ENCODE measurements around the gene SPACDR. TPM values are rescaled to one million over a fixed set of nuclear protein-coding genes. Genes with fewer than 3 reads are reported as not detected.
A peak's percentile ranks its signal among the peaks of the same experiment; 100 is the strongest.

Gene SPACDR
- total RNA-seq, 1 experiment from 2014 or later = 1.5 TPM

DNA sequence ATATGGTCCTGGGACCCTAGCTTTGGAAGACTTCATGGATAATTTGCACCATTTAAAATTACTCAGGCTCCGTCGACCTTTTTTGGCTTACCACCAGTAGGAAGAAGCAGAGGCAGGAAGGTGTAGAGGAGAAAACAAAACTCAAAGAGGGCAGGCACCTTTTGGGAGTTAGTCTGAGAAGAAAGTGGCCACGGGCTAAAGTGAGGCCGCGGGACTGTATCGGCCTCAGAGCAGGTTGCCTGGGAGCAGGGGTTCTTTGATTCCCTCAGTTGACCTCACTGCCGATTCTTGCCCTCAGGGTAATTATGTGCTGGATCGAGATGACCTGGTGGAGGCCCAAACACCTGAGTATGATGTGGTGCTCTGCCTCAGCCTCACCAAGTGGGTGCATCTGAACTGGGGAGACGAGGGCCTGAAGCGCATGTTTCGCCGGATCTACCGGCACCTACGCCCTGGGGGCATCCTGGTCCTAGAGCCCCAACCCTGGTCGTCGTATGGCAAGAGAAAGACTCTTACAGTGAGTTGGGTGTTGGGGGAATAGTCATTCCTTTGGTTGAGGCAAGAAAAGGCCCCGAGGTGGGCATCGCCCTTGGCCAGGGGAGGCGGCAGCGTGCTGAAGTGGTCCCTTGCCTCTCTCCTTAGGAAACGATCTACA is 31.3 kb downstream of the SPACDR start:
- ATAC-seq = no peak
- H3K4me1 ChIP-seq (ENCODE audit: control insufficient read depth, insufficient read depth, low read length) = peaks cover 46% of the 10 kb centered on the region
- TF ChIP-seq POLR2AphosphoS5 (IDR thresholded peaks at IDR 0.05; ENCODE audit: low read depth, low read length) = no peak

DNA sequence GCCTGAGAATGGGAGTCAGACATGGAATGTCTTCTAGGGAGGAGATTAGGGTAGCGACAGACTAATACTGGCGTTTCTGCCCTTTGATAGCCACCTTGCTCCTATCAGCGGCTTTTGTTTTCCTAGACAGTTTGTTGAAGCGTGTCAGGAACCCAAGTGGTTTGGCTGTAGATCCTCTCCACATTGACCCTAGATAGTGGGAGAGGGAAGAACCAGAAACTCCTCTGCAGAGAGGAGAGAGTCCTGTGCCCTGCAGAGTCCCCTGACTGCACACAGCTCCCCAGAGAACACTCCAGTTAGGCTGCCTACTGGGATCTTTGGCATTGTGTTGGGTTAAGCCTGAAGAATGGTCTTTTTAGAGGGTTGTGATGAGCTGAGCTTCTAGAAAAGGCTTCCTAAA is 32.0 kb downstream of the SPACDR start:
- Histone ChIP-seq H3K9me3 (ENCODE audit: control insufficient read depth, insufficient read depth, low read depth, low read length) (no peaks in the 10 kb centered on the region), H3K27me3 (ENCODE audit: control insufficient read depth, insufficient read depth, low read length) (no peaks in the 10 kb centered on the region), H3K27ac (ENCODE audit: low read length) (peak overlapping the region; percentile 98), H3K4me1 (ENCODE audit: control insufficient read depth, insufficient read depth, low read length) (peaks cover 45% of the 10 kb centered on the region), H3K36me3 (ENCODE audit: control insufficient read depth, insufficient read depth, low read length) (no peaks in the 10 kb centered on the region; the same call in 1 of the 2 replicates), H3K4me3 (ENCODE audit: low read depth in 2 of 2, low read length in 2 of 2) (peak overlapping the region; percentile 66 to 92)
- POLR2A ChIA-PET = no interaction called here
- intact Hi-C loops (cut with micrococcal nuclease; ENCODE audit: unreplicated experiment) = no loop called here
- no peak for ATAC-seq
- BruUV-seq (replicated peaks) = no TSS peak
- CTCF ChIA-PET = no interaction called here
- no peak for DNase-seq (ENCODE audit: low read depth, low spot score)
- TF ChIP-seq TCF7L2 (IDR thresholded peaks at IDR 0.05; ENCODE audit: low read depth, low read length) (no peak), POLR2AphosphoS5 (IDR thresholded peaks at IDR 0.05; ENCODE audit: low read depth, low read length) (no peak), REST (IDR thresholded peaks at IDR 0.05; ENCODE audit: insufficient read depth in 1 of 2, low read depth in 2 of 2, low read length in 1 of 2) (no peak), SIN3A (IDR thresholded peaks at IDR 0.05; ENCODE audit: borderline replicate concordance, insufficient read depth, low read depth, low read length) (no peak)
- TF ChIP-seq, protein P1, sequence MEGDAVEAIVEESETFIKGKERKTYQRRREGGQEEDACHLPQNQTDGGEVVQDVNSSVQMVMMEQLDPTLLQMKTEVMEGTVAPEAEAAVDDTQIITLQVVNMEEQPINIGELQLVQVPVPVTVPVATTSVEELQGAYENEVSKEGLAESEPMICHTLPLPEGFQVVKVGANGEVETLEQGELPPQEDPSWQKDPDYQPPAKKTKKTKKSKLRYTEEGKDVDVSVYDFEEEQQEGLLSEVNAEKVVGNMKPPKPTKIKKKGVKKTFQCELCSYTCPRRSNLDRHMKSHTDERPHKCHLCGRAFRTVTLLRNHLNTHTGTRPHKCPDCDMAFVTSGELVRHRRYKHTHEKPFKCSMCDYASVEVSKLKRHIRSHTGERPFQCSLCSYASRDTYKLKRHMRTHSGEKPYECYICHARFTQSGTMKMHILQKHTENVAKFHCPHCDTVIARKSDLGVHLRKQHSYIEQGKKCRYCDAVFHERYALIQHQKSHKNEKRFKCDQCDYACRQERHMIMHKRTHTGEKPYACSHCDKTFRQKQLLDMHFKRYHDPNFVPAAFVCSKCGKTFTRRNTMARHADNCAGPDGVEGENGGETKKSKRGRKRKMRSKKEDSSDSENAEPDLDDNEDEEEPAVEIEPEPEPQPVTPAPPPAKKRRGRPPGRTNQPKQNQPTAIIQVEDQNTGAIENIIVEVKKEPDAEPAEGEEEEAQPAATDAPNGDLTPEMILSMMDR (IDR thresholded peaks at IDR 0.05) = no peak
- in situ Hi-C loops (cut with HindIII; ENCODE audit: low pct_unique_long_range_greater_than_20kb, low sequenced_read_pairs) = no loop called here

More for the DNA sequence above, 31.3 kb downstream of the SPACDR start:
- H3K27me3 ChIP-seq (ENCODE audit: control insufficient read depth, insufficient read depth, low read length) = no peaks in the 10 kb centered on the region
- POLR2A ChIA-PET = no interaction called here
- H3K9me3 ChIP-seq (ENCODE audit: control insufficient read depth, insufficient read depth, low read depth, low read length) = no peaks in the 10 kb centered on the region
- peak overlapping the region; percentile 66 to 92 for H3K4me3 ChIP-seq (ENCODE audit: low read depth in 2 of 2, low read length in 2 of 2)
- in situ Hi-C loops (cut with HindIII; ENCODE audit: low pct_unique_long_range_greater_than_20kb, low sequenced_read_pairs) = no loop called here
- no peaks in the 10 kb centered on the region; the same call in 1 of the 2 replicates for H3K36me3 ChIP-seq (ENCODE audit: control insufficient read depth, insufficient read depth, low read length)
- no peak for DNase-seq (ENCODE audit: low read depth, low spot score)
- peak overlapping the region; percentile 98 for H3K27ac ChIP-seq (ENCODE audit: low read length)
- intact Hi-C loops (cut with micrococcal nuclease; ENCODE audit: unreplicated experiment) = no loop called here
- no TSS peak for BruUV-seq (replicated peaks)
- CTCF ChIA-PET = no interaction called here

- intact Hi-C loops (cut with micrococcal nuclease; ENCODE audit: unreplicated experiment) (no loop called here), in situ Hi-C loops (cut with HindIII; ENCODE audit: low pct_unique_long_range_greater_than_20kb, low sequenced_read_pairs) (no loop called here)
- ChIA-PET POLR2A (no interaction called here), CTCF (no interaction called here)
- TF ChIP-seq SIN3A (IDR thresholded peaks at IDR 0.05; ENCODE audit: borderline replicate concordance, insufficient read depth, low read depth, low read length) (no peak), POLR2AphosphoS5 (IDR thresholded peaks at IDR 0.05; ENCODE audit: low read depth, low read length) (no peak; the same call in 1 of the 2 replicates), TCF7L2 (IDR thresholded peaks at IDR 0.05; ENCODE audit: low read depth, low read length) (no peak), REST (IDR thresholded peaks at IDR 0.05; ENCODE audit: insufficient read depth in 1 of 2, low read depth in 2 of 2, low read length in 1 of 2) (no peak)
- TF ChIP-seq, protein P1 (IDR thresholded peaks at IDR 0.05) = no peak
- Histone ChIP-seq H3K36me3 (ENCODE audit: control insufficient read depth, insufficient read depth, low read length) (no peaks in the 10 kb centered on the region; the same call in 1 of the 2 replicates), H3K4me3 (ENCODE audit: low read depth in 2 of 2, low read length in 2 of 2) (peak overlapping the region; percentile 66 to 92), H3K27me3 (ENCODE audit: control insufficient read depth, insufficient read depth, low read length) (no peaks in the 10 kb centered on the region), H3K27ac (ENCODE audit: low read length) (peak overlapping the region; percentile 98), H3K4me1 (ENCODE audit: control insufficient read depth, insufficient read depth, low read length) (peaks cover 44% of the 10 kb centered on the region), H3K9me3 (ENCODE audit: control insufficient read depth, insufficient read depth, low read depth, low read length) (no peaks in the 10 kb centered on the region)
- no peak for DNase-seq (ENCODE audit: low read depth, low spot score)
- no peak for ATAC-seq
- BruUV-seq (replicated peaks) = no TSS peak
Observed at GRCh38 chr7:100431286-100431735, 32.7 kb downstream of the SPACDR start.

Data from Panc1 (cell line).